GM21737 (cell line): ENCODE data around the gene SLC25A21.

ENCODE experiments used
- ATAC-seq: cut with Tn5 transposase; IDR thresholded peaks from one replicate; pipeline ENCODE4 v1.9.1; 2021; ENCODE audit warnings: mild to moderate bottlenecking, moderate library complexity; ENCODE audit not compliant: unreplicated experiment

The SLC25A21 gene

GRCh38 chr14:37144729-37145363 lies 27.6 kb downstream of the SLC25A21 start:
- ATAC-seq = no peak

- ATAC-seq = no peak
Measured at GRCh38 chr14:37143475-37143874, 28.9 kb downstream of the SLC25A21 start.

DNA sequence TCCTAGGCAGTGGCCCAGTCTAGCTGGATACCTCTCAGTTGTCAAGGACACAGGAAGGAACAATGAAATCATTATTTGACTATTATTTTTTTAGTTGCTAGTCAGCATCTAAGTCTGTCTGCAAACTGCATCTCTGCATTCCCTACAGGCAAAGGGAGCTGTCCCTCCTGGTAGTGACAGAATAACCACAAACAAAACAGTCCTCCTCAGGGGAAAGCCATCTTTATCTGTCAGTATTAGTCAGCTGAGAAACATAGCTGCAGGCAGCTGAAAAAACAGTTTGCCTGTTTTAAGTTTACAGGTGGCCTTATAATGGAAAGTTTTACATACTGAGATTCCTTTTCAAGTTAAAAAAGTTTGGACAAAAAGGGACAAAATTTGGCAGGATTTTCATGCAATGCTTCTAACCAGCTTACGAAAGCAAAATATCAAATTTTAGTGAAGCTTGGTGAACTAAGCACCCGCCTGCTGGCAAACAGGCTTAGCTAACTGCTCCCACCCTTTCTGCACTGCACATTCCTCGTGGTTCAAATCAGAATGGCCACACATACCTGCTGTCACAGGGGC lies 29.5 kb downstream of the SLC25A21 start:
- ATAC-seq = no peak

DNA sequence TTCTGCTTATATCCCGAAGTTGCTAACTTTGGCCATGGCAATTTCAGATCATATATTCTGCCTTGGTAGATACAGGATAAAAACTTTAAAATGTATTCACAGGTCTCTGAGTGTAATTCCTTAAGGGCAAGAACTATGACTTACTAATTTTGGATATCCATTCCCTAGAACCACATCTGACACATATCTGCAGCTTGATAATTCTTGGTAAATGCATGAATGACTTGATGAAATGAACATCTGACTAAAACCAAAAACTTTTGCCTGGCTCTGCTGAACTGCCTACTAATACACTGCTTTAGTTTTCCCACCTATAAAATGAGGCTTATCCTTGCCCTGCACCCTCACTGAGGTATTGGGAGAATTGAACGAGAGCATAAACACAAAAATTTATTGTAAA lies 32.2 kb downstream of the SLC25A21 start:
- ATAC-seq = no peak

DNA sequence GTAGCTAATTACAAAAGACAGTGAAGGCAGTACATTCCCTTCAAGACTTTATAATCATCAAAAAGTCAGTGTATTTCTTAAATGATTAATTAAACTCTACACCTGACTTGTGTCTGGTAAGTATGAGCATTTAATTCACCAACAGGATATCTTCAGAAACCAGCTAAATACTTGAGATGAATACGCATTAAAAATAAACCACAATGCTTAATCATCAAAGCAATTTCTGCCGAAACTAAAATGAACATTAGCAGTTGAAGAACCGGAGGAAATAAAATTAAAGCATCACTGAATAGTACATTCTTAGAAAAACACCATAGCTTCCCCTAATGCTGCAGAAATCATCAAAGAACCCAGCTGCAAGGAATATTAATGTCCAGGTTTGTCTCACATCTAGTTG lies 32.7 kb downstream of the SLC25A21 start:
- ATAC-seq = no peak

- ATAC-seq = no peak
Measured at GRCh38 chr14:37138898-37139297, 33.5 kb downstream of the SLC25A21 start.

GRCh38 chr14:37133284-37133913 lies 39.0 kb downstream of the SLC25A21 start:
- no peak for ATAC-seq

GRCh38 chr14:37131205-37131604 lies 41.2 kb downstream of the SLC25A21 start:
- no peak for ATAC-seq

- no peak for ATAC-seq
Measured at GRCh38 chr14:37129047-37129446, 43.4 kb downstream of the SLC25A21 start.

DNA sequence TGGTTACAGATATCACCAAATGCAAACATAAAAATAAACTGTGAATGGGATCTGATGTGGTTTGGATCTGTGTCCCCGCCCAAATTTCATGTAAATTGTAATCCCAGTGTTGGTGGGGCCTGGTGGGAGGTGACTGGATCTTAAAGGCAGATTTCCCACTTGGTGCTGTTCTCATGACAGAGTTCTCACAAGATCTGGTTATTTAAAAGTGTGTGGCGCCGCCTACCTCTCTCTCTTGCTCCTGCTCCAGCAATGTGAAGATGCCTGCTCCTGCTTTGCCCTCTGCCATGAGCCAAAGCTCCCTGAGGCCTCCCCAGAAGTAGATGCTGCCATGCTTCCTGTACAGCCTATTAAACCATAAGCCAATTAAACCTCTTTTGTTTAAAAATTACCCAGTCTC lies 47.8 kb downstream of the SLC25A21 start:
- no peak for ATAC-seq

DNA sequence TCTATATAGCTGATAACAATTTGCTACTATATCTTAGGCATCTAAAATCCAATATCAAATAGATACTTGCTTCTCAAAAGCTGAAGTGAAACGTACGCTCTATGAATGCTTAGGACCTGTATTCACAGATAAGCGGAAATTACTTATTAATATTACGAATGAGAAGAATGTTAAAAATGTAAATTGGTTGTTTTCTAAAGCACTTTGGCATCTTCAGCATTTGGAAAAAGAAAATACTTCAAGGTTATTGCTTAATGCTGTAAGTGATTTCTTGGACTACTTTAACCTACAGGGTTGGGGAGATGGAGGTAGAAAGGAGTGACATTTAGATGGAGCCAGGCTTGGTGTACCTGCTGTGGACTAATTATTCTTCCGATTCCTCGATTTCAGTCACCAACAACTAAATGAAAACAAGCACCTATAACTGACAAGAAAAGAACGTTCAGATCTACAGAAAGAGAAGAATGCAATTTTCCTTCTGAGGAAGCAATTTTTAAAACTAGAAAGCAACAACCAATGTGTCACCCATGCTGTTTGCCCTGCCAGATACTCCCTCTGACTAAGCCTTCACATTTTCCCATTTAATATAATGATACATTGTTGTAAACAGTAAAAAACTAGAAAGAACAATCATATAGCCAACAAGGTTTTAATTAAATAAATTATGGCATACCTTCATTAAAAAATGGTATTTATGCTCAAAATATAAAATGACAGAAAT lies 49.3 kb downstream of the SLC25A21 start:
- no peak for ATAC-seq

- ATAC-seq = no peak
Measured at GRCh38 chr14:37122288-37122687, 50.1 kb downstream of the SLC25A21 start.

- no peak for ATAC-seq
Measured at GRCh38 chr14:37118673-37119366, 53.6 kb downstream of the SLC25A21 start.

GRCh38 chr14:37116933-37117849 lies 55.2 kb downstream of the SLC25A21 start:
- no peak for ATAC-seq

DNA sequence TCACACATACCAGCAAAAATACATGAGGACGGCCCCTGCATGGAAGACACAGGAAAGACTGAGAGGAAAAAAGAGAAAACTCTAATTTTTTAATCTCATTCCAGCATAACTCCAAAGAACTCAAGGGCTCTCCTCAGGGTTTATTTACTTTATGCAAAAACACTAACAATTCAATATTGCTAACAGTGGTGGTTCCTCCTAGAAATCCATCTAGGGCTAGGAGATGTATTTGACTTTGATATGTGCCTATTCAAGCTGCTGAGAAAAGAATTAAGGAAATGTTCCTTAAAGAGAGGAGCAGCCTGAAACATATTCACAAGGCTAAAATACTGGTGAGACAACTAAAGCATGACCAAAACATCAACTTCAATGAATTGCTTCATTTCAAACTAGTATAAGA lies 57.0 kb downstream of the SLC25A21 start:
- ATAC-seq = no peak

- ATAC-seq = no peak
Measured at GRCh38 chr14:37114559-37114958, 57.8 kb downstream of the SLC25A21 start.

DNA sequence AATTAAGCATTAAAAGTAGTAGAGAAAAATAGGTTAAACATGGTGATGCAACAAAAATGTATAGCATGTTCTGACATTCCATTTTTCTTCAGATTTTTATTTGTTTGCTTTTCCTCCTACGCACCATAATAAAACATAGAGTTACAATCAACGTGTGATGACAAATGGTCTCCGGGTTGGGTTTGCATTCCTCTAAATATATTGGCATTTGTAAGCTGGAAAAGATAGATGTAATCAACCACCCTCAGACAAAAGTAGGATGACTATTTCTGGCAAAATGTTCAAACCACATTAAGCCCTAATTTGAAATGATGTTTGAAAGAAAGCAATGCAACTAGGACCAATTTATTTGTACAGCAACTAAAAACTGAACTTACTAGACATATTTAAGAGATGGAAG lies 58.4 kb downstream of the SLC25A21 start:
- ATAC-seq = no peak

DNA sequence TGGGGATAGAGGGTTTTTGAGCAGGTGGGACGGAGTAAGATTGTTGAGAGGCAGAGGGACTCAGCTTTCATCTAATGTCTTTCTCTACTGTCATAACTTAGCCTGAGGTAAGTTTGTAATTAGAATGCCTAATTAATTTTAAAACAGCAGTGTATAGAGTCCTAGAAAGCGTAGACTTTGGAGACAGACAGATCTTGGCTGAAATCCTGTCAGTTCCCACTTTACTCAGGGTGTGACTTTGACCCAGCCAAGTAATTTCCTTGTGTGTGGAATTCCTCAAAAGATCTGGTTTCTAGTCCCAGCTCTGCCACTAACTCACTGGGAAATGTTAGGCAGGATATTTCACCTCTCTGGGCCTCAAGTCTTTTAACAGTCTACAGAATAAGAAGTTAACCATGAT lies 74.3 kb downstream of the SLC25A21 start:
- ATAC-seq = no peak

DNA sequence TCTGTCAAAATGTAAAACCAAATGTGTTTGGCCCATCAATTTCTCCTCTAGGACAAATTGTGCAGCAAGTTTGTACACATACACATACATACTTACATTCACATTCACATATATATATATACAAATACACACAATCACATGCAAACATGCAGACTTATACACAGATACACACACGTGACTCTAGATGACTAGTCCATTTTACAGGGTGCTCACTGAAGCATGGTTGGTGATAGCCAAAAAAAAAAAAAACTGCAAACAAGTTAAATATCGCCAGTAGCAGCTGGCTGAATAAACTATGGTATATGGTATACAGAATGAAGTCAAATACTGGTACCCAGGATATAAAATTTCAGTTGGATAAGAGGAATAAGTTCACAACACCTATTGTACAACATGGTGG lies 77.9 kb downstream of the SLC25A21 start:
- no peak for ATAC-seq

DNA sequence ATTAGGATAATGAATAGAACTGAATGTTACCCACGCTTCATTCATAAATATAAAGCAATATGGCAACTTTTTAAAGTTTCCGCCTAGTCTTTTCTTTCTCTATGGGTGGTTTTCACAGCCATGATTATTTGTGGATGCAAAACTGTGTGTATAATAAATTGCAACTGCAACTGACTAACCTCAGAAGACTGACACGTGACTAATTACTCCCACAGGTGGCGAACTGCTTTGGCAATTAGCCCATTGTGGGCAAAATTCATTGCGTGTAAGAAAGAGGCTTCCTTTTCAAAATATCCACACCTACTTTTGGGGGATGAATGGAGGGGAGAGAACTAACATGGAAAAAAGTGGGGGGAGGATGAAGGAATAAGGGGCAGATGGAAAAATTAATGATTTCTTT lies 79.0 kb downstream of the SLC25A21 start:
- ATAC-seq = no peak
